Mesothelial cell of epicardium (in vitro differentiated cells): ENCODE results near the gene IFT20. TPM values are rescaled to one million over a fixed set of nuclear protein-coding genes. Genes with fewer than 3 reads are reported as not detected.
A peak's percentile ranks its signal among the peaks of the same experiment; 100 is the strongest.

ENCODE experiments used
- DNase-seq, 2 experiments: peaks; one replicate each; pipeline ENCODE4 v3.0.0; 2021; ENCODE audit warnings: low spot score in 2 of 2; ENCODE audit not compliant: unreplicated experiment in 2 of 2
- H3K27ac Mint-ChIP-seq: 2 replicates; pipeline ENCODE4 v1.8.0; 2021; ENCODE audit warnings: mixed read lengths
- H3K27me3 Mint-ChIP-seq: 2 replicates; pipeline ENCODE4 v1.8.0; 2021; ENCODE audit warnings: low read depth, mixed read lengths
- H3K36me3 Mint-ChIP-seq: 2 replicates; pipeline ENCODE4 v1.8.0; 2021; ENCODE audit warnings: mixed read lengths
- H3K4me1 Mint-ChIP-seq: 2 replicates; pipeline ENCODE4 v1.8.0; 2021; ENCODE audit warnings: mixed read lengths
- H3K4me3 Mint-ChIP-seq: 2 replicates; pipeline ENCODE4 v1.8.0; 2021; ENCODE audit warnings: mild to moderate bottlenecking, moderate library complexity, mixed read lengths
- H3K9me3 Mint-ChIP-seq: 2 replicates; pipeline ENCODE4 v1.8.0; 2021; ENCODE audit warnings: mixed read lengths
- CTCF ChIP-seq: fragments of 200-600 bp; sonication (generic); IDR thresholded peaks from one replicate; pipeline ENCODE4 v1.5.0; 2021; ENCODE audit warnings: antibody characterized with exemption; ENCODE audit not compliant: unreplicated experiment
- total RNA-seq: library from RNA; stranded (reverse); gene quantifications from 3 replicates; pipeline ENCODE4 v1.2.1, GENCODE V29; 2021

IFT20 gene
- total RNA-seq: 36.7 to 40.2 TPM (median 39.8 TPM) in 3 replicates

GRCh38 chr17:28335201-28335958, at the start of gene IFT20, which contains the start of gene TNFAIP1:
TSS of gene IFT20 (minus strand) at chr17:28335472. CDS start at chr17:28331985, 3,487 bp downstream.
TSS of gene TNFAIP1 (plus strand) at chr17:28335761. CDS start at chr17:28339522, 3,761 bp downstream.
- H3K27me3 Mint-ChIP-seq: no peaks in the 10 kb centered on the region
- TF ChIP-seq CTCF: no peak
- H3K4me3 Mint-ChIP-seq: peak within 1 kb of the TSS; percentile 99
- H3K27ac Mint-ChIP-seq: peak within 1 kb of the TSS; percentile 100
- no peaks in the 10 kb centered on the region for H3K9me3 Mint-ChIP-seq
- peak; percentile 98 to 99 for DNase-seq
- H3K4me1 Mint-ChIP-seq: peaks cover 31% of the 10 kb centered on the region
- H3K36me3 Mint-ChIP-seq: peaks cover 3% of the 10 kb centered on the region

- Mint-ChIP-seq H3K4me1 (peaks cover 13% of the 10 kb centered on the region), H3K27me3 (peaks cover 55% of the 10 kb centered on the region), H3K36me3 (peaks cover 9% of the 10 kb centered on the region), H3K4me3 (peak overlapping the region; percentile 73), H3K9me3 (no peaks in the 10 kb centered on the region), H3K27ac (no peak overlapping the region)
- TF ChIP-seq CTCF: no peak
- DNase-seq: no peak
Observed at GRCh38 chr17:28385037-28385400, 49.7 kb upstream of the IFT20 start.

- peaks cover 60% of the 10 kb centered on the region for H3K27me3 Mint-ChIP-seq
- no peak for DNase-seq
- peaks cover 5% of the 10 kb centered on the region for H3K36me3 Mint-ChIP-seq
- TF ChIP-seq CTCF: no peak
- H3K4me3 Mint-ChIP-seq: peak overlapping the region; percentile 73
- H3K27ac Mint-ChIP-seq: no peak overlapping the region
- H3K4me1 Mint-ChIP-seq: peaks cover 13% of the 10 kb centered on the region
- H3K9me3 Mint-ChIP-seq: no peaks in the 10 kb centered on the region
Observed at GRCh38 chr17:28384281-28385036, 49.2 kb upstream of the IFT20 start.

- Mint-ChIP-seq H3K27ac (no peak overlapping the region), H3K27me3 (peaks cover 68% of the 10 kb centered on the region), H3K4me3 (peak overlapping the region; percentile 25), H3K9me3 (no peaks in the 10 kb centered on the region), H3K4me1 (peaks cover 13% of the 10 kb centered on the region), H3K36me3 (peaks cover 4% of the 10 kb centered on the region)
- DNase-seq: no peak
- no peak for TF ChIP-seq CTCF
Observed at GRCh38 chr17:28381141-28381825, 46.0 kb upstream of the IFT20 start.

GRCh38 chr17:28379814-28380801, 44.8 kb upstream of the IFT20 start:
- Mint-ChIP-seq H3K27ac (no peak overlapping the region), H3K4me1 (peaks cover 9% of the 10 kb centered on the region), H3K36me3 (peaks cover 4% of the 10 kb centered on the region), H3K9me3 (no peaks in the 10 kb centered on the region), H3K4me3 (no peak overlapping the region), H3K27me3 (peaks cover 65% of the 10 kb centered on the region)
- no peak for DNase-seq
- TF ChIP-seq CTCF: no peak
